M059J (cell line): ENCODE results near the gene CRTAC1. TPM values are rescaled to one million over a fixed set of nuclear protein-coding genes. Genes with fewer than 3 reads are reported as not detected.

Experiments
- total RNA-seq: library from RNA; depleted of rRNA; stranded (reverse); fragments of >200 nt; shearing (Covaris generic); gene quantifications from 2 replicates; pipeline ENCODE4 v1.2.3, GENCODE V29; 2014; rRNA removed

Gene CRTAC1
- total RNA-seq, 1 experiment from 2014 or later: not detected

Other genes starting within 250 kb of the CRTAC1 start
- gene GOLGA7B, start 180.8 kb downstream of the CRTAC1 start, total RNA-seq: not detected in 2 replicates
- 8.9 and 14.1 TPM in 2 replicates for gene R3HCC1L, start 104.0 kb upstream of the CRTAC1 start, total RNA-seq
- gene LOXL4, start 237.6 kb upstream of the CRTAC1 start, total RNA-seq: 1.2 and 1.6 TPM in 2 replicates